Testis (tissue), 2 donors: Measurements from ENCODE around the gene SEC16B.

Source experiments
- CTCF ChIP-seq, 3 experiments: fragments of 450-650 bp in 2 of 3; fragments of 200-600 bp in 1 of 3; sonication (generic) in 1 of 3; IDR thresholded peaks; one replicate each; pipeline ENCODE4 v1.5.1; 2016 to 2019; ENCODE audit warnings: antibody characterized with exemption in 3 of 3, mild to moderate bottlenecking in 2 of 3, moderate library complexity in 1 of 3
- POLR2A ChIP-seq: fragments of 450-650 bp; IDR thresholded peaks from one replicate; pipeline ENCODE4 v1.6.1; 2017; ENCODE audit warnings: antibody characterized with exemption, mild to moderate bottlenecking, moderate library complexity

GRCh38 chr1:177984136-177984525, 14.3 kb upstream of the SEC16B start:
- no peak for TF ChIP-seq CTCF (IDR thresholded peaks at IDR 0.05)
- TF ChIP-seq POLR2A: no peak
